ENCODE results near the gene TUSC2.
A peak's percentile ranks its signal among the peaks of the same experiment; 100 is the strongest.

Gene TUSC2

DNA sequence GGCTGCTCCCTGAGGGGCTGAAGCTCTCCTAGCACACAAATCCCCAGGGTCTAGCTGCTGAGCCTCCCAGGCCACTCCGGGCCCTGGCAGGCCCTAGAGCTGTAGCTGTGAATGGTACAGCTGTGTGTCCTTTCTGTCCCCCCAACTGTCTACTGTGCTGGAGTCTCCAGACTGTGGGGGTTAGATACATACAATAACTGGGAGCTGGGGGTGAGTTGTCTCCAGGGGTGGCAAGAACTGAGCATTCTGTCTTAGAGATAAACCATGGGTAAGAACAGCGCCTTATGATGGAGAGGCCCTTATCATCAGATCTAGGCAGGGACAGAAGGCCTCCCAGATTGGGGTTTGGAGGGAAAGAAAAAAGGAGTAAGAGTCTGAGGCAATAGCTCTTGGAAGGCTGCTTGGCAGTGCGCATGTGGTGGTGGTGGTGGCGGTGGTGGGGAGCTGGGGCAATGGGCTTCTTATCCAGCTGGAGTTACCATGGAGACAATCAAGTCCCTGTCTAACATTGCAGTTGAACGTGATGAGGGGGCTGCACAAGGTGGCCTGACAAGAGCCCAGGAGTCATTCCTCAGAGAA lies 26.3 kb upstream of the TUSC2 start:
- DNase-seq: no peak

DNA sequence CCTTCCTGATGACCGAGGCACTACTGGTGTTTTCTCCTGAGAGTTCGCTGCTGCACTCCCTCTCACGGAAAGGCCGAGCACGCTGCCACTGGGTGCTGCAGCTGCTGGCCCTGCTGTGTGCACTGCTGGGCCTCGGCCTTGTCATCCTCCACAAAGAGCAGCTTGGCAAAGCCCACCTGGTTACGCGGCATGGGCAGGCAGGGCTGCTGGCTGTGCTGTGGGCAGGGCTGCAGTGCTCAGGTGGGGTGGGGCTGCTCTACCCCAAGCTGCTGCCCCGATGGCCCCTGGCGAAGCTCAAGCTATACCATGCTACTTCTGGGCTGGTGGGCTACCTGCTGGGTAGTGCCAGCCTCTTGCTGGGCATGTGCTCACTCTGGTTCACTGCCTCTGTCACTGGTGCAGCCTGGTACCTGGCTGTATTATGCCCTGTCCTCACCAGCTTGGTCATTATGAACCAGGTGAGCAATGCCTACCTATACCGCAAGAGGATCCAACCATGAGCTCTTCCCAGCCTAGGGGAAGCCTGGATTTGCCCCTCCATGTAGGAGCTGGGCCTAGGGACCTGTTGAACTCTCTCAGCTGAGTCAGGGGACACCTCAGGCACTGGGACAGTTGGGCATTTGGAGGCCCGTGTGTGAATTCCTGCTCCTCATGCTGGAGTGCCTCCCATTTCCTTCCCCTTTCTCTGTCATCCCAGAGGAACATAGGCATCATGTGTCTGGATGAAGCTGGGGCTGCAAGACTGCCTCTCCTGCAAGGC lies 25.4 kb upstream of the TUSC2 start:
- no peak for DNase-seq

DNA sequence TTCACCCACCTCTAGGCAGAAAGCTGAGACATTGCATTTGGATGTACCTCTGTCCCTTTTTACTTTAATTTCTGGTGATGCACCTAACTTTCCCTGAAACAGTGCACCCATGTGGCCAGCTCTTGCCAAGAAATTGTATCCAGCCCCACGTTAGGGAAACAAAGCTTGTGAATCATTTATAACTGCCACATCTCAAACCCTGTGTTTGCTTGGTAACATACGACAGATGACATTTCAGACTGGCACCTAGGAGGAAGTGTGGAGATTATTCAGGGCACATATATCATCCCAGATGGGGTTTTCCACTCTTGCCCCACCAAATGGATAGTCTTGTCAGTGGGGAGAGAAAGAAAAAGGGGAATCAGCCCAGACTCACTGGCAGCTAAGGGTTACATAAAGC lies 24.8 kb upstream of the TUSC2 start:
- no peak for DNase-seq

DNA sequence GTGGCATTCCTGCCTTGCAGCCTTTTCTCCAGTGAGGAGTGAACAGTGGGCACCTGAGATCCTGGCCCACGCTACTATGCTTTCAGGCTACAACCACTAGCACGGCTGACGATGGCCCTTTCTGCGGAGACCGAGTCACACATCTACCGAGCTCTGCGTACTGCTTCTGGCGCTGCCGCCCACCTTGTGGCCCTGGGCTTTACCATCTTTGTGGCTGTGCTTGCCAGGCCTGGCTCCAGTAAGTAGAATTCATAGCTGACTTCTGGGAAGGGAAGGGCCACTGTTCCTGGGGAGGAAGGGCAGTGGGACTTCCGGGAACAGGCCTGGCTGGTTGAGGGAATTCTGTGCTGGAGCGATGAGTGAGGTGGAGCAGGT lies 23.3 kb upstream of the TUSC2 start:
- DNase-seq: no peak

DNA sequence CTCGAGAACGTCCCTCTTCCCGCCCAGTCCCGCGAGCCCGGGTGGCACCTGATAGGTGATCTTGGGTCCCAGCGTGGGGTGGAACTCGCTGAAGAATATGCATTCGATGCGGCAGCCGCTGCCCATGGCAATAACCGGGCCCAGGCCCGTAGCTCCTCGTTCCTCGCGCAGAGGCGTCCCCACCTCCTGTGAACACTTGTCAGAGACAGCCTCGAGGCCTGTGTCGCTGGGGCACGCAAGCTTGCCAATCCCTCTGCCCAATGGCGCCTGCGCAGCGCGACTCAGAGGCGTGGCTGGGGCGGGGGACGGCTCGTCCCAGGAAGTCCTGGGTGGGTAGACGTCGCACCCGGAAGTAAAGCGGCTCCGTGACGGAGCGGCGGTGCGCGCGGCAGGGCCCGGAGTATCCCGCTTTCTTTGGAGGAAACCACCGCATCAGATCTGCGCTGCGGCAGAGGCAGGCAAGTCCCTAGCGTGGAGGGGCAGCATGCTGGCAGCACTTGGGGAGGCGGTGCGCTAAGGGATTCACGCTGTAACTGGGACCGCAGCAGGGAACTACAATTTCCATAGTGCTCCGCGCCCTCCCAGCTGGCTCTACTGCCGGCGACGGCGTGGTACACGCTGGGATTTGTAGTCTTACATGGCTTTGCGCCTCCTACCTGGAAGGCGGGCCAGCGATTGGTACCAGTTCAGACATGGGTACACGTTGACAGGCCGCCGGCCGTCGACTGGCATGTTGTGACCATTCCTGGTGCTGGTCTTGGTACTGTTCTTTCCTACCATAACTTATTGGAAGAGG lies 22.7 kb upstream of the TUSC2 start, which contains the start of the genes CYB561D2 and NPRL2:
CYB561D2 (plus strand) TSS at position 336 of the 796 bp plus-strand sequence. CDS start 572 bp downstream, outside the sequence.
NPRL2 (minus strand) TSS at position 249 of the 796 bp plus-strand sequence; CDS start at position 126, 123 bp downstream.
- DNase-seq: peak; percentile 77

DNA sequence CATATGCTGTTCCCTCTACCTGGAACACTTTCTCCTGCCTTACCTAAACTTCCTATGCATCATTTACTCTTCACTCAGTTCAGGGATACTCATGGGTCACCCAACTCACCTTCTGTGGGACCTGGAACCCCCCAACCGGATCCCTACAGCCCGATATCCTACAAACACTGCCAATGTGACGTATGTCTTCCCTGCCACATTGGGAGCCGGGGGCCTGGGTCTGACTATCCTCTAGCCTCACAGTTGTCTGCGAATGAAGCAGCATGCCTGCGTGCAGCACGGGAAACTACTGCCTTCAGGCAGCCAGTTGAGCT lies 22.1 kb upstream of the TUSC2 start:
- DNase-seq: no peak

DNA sequence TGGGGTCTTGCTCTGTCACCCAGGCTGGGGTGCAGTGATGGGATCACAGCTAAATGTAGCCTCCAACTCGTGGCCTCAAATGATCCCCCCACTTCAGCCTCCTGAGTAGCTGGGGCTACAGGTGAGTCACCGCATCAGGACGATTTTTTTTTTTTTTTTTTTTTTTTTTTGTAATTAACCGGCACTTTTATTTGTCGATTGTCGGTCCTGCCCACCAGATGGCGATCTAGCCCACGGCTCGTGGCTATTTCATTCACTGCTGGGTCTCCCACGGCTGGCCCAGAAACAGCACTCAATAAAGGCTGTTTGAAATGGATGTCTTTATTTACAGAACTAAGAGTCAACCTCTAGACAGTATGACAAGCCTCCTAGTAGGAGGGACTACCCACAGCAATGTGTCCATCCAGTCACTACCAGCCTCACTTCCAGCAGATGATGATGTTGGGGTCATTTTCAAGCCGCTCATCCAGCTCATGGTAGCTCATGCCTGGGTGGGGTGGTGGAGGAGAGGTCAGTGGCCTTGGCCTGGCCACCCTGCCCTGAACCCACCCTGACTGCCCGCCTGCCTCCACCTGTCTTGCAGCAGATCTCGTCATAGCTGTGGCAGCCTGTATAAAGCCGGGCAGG lies 19.3 kb upstream of the TUSC2 start:
- peak; percentile 33 for DNase-seq

DNA sequence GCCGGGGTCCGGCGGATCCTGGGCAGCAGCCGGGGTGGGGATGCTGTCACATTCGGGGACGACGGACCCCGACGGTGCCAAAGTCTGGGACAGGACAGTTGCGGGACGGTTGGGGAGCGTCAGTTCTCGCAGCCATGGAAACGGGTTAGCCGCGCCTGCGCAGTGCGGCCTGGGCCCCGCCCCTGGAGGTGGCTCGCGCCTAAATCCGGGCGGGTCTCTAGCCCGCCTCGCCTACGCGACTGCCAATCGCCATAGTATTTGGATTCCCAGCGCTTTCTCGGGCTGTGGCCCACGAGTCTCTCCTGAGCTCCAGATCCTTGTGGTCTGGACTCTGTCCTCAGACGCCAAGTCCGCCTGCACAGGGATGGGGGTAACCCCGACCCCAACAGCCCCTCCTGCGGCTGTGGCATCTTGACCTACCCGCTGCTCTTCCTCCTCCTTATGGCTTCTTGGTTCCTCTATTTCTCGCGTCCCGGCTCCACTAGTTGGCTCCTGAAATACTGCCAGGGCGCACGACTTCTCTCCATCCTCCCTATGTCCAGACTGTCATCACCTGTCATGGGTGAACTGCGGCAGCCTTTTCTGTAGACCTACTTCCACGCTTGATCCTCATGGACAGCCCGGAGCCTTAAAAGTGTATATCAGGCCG lies 17.7 kb upstream of the TUSC2 start, which contains the start of gene ZMYND10:
ZMYND10 (minus strand) TSS at position 147 of the 649 bp plus-strand sequence. CDS start 153 bp downstream, outside the sequence.
- no peak for DNase-seq

DNA sequence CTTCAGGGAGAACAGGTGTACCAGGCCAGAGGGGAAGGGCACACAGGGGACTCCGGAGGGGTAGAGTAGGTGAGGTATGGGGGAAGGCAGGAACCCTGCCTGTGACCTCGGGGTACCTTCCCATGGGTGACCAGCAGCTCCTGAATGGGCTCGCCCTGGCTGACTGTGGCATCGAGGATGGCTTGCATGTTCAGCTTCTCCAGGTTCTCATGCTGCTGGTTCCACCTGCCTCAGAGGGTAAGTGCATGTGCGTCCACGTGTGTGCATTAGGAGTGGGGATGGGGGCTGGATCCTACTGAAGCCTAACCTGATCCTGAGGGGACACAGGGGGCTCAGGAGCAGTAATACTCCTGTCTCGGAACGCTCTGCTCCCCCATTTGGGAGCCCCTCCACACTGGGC lies 17.0 kb upstream of the TUSC2 start:
- no peak for DNase-seq

DNA sequence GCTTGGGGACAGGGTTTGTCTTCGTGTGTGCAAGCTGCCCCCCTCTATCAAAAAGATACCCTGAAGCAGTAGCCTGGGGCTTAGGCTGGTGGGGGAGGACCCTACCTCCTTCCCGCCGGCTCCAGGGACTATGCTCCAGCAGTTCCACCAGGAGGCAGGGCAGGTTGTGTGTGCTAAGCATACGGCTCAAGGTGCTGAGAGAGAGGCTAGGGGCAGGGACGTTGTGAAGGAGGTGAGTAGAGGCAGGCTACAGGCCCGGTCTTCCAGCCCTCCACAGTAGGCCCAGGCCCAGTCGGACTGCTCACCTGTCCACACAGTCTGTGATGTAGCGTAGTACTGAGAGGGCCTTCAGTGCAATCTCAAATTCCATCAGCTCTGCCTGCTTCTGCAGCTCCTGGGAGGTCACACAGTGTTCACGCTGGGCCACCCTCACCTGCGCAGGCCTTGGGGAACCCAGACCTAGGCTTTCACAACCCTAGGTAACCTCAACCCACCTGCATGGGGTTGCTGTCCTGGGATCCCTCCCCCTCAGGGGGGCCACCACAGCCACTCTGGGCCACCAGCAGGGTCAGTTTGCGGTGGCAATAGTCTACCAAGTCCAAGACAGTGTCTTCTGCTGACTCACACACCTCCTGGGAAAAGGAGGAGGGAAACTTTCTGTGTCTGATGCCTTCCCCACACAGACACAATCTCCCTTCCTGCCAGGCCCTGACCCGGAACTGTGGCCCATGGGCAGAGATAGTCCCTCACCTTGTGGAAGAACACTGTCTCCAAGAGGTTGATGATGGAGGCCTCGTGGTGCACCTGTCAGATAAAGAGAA lies 15.0 kb upstream of the TUSC2 start:
- no peak for DNase-seq

DNA sequence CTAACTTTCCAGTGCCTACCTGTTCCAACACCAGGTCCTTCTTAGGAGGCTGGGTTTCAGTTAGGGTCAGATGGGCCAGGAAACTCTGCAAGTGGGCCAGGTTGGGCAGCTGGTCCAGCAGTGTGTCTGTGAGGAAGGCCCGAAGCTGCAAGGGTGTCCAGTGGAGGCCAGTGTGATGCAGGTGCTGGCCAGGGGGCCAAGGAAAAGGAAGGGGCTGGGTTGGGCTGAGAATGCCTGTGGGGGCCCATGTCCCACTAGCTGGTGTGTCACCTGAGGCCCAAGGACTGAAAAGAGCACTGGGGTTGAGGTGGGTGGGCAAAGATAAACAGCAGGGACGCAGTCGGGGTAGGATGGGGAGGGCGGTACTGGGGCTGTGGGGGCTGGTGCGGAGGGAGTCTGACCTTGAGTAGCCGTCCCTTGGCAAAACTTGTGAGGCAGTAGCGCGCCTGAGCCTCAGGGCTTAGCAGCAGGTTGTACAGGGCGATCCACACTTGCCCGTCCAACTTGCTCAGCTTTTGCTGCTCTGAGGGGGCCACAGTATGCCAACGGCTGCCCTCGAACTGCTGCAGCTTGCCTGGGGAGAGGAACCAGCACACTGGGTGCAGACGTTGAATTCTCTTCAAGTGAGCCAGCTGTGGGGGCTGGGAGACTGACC lies 14.1 kb upstream of the TUSC2 start:
- DNase-seq: no peak

DNA sequence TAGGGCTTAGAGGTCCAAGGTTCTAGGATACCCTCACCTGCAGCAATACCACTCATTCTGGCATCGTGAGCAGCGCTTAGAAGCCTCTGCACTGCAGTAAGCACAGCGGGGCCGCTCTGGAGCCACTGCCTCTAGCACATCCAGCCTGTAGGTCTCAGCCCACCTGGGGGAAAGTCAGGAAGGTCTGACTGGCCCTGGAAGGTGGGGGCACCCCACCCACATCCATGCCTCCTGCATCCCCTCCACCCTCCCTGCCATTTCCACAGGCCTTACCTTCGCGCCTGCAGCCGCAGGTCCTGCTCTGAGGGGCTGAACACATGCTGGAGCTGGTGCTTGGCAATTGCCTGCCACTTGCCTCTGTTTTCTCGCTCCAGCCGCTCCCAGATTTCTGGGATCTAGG lies 13.5 kb upstream of the TUSC2 start:
- DNase-seq: no peak

DNA sequence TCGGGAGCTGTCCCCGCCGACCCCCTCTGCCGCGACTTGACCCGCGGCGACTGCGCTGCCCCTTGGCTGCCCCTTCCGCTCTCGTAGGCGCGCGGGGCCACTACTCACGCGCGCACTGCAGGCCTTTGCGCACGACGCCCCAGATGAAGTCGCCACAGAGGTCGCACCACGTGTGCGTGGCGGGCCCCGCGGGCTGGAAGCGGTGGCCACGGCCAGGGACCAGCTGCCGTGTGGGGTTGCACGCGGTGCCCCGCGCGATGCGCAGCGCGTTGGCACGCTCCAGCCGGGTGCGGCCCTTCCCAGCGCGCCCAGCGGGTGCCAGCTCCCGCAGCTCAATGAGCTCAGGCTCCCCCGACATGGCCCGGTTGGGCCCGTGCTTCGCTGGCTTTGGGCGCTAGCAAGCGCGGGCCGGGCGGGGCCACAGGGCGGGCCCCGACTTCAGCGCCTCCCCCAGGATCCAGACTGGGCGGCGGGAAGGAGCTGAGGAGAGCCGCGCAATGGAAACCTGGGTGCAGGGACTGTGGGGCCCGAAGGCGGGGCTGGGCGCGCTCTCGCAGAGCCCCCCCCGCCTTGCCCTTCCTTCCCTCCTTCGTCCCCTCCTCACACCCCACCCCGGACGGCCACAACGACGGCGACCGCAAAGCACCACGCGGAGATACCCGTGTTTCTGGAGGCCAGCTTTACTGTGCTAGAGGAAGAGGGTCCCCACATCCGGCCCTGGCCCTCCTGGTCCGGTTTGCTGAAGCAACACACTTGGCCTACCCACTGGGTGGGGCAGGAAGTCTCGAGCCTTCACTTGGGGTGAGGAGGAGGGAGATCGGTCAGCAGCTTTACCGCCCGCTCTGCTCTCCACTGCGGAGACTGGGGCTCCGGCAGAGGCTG lies 12.7 kb upstream of the TUSC2 start, which contains the start of gene RASSF1:
RASSF1 (minus strand) TSS at position 389 of the 882 bp plus-strand sequence; CDS start at position 358, 31 bp downstream.
- DNase-seq: no peak

DNA sequence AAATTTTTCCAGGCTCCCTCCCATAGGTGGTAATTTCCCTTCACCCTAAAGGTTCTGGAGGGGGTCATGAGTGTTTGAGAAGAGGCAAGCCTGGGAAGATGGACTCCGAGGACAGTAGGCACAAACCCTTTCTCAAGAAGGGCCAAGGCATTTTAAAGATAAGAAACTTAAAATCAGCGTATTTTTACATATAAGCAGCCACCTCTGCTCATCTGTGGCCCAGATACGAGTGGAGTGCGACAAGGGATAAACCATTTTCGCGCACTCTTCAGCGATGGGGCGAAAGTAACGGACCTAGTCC lies 12.1 kb upstream of the TUSC2 start:
- DNase-seq: no peak

DNA sequence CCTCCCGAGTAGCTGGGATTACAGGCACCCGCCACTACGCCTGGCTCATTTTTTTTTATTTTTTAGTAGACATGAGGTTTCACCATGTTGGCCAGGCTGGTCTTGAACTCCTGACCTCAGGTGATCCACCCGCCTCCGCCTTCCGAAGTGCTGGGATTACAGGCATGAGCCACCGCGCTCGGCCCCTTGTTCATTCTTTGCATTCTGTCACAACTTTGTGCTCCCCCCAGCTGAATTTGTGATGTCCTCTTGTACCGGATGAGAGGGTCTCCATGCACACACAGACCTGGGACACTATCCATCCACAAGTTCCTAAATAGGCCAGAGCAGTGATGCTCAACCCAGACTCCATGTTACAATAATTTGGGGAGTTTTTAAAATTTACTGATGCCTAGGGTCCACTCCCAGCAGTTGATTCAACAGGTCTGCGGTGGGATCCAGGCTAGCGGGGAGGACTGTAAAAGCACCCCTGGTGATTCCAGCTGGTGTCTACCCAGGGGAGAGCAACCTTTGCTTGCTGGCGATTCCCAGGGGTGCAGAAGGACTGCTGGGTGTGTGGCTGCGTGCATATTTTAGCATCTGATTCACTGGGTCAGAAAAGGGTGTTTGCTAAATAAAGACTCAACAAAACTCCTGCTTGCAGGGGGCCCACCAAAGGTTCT lies 11.6 kb upstream of the TUSC2 start:
- DNase-seq: no peak

DNA sequence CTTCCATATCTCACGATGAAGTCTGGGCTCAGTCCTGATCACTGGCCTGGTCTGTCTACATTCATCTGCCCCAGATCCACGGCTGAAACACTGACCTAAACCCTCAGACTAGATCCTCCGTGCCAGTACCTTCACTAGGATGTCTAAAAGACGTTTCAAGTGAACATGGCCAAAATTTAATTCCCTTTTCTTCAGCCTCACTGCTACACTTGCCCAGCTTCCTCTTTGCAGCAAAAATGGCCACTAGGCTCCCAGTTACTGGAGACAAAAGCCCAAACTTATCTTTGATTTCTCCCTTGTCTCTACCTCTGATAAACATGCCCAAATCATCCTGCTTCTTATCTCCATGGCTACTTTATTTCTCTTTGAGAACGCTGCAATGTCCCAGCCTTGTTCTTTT lies 10.9 kb upstream of the TUSC2 start:
- no peak for DNase-seq

DNA sequence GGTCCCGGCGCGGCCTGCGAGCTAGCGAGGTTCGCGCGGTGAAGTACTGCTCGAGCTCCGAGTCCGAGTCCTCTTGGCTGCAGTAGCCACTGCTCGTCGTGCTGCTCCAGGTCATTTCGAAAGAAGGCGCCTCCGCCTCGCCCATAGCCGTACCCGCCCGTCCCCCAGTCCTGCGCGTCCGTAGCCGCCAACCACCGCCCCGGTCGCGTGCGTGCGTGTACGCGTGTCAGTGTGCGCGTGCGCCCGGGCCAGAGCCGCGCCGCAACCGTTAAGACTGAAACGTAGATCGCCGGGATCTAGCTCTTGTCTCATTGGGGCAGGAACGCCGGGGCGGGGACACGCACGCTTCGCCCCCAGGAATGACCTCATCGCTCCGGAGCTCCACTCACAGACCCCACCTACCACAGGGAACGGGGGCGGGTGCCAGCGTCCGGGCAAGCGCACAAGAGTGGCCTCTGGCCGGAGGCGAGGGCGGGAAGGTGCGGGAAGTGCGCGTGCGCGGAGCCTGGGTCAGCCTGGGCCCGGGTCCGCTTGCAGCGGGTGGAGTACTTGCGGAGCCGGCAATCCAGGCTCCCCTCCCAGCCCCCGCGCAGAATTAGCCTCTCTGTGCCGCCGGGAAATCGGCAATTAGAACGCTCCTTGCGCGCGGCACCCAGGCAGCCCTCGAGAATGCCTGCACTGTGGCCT lies 9.3 kb upstream of the TUSC2 start:
- DNase-seq: peak; percentile 94

DNA sequence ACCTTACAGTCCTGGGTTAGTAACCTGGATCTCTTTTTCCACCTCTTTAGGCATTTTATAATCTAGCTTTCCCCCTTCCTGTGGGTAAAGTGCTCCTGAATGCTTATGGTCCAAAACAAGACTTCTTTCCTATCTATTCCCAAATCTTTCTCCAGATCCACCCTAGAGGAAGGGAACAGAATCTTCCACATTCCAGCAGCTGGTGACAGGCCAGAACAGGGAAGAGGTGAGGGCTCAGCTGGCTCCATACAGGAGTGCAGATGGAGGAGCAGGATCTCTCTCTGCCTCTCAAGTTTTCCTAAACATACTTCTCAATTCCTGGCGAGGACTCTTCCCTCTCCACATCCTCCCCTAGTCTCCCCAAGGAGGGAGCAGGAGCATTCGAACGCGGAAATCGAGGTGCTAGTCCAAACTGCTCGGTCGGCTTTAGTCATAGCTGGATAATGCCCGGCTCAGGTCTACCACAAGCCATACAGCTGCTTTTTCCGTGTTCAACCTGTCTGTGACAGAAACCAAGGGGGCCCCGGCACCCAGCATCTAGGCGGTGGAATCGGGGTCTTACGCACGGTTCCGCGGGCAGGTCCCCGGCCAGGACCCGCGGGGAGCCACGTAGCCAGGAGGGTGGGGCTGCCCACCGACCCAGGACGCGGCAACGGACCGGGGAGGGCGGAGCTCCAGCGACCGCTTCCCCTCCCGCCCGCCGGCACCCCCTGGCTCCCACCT lies 8.6 kb upstream of the TUSC2 start:
- DNase-seq: no peak

Measured in NCI-H446 treated with DMSO at 0.1 percent for 48 hours (cell line).